22Rv1 (cell line): ENCODE results near the gene STK16.
A peak's percentile ranks its signal among the peaks of the same experiment; 100 is the strongest.

ENCODE experiments used
- H3K27ac ChIP-seq: fragments of 450-650 bp; 2 replicates; pipeline ENCODE4 v1.5.1; 2017
- ZFX ChIP-seq: fragments of 450-650 bp; IDR thresholded peaks from 2 replicates; pipeline ENCODE4 v1.6.1; 2017; ENCODE audit warnings: antibody characterized with exemption, borderline replicate concordance
- TF ChIP-seq, protein P1 (sequence below): fragments of 450-650 bp; IDR thresholded peaks from 2 replicates; pipeline ENCODE4 v1.5.1; 2017; ENCODE audit warnings: mild to moderate bottlenecking

Gene STK16

DNA sequence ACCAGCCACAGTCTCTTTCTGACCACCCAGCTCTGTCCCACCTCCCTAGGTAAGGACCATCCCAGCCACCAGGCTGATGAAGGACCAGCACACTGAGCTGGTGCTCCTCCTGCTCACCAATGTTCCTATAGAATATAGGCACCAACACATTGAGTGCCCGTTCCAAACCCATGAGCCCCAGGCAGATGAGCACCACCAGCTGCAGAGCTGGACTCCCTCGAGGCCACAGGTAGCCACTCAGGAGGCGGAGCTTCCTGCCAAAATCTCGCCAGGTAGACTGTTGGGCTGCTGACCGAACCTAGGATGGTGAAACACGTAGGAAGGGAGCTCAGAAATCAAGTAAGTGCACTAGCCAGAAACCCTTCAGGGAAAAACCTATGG is 28.8 kb upstream of the STK16 start:
- TF ChIP-seq, protein P1, sequence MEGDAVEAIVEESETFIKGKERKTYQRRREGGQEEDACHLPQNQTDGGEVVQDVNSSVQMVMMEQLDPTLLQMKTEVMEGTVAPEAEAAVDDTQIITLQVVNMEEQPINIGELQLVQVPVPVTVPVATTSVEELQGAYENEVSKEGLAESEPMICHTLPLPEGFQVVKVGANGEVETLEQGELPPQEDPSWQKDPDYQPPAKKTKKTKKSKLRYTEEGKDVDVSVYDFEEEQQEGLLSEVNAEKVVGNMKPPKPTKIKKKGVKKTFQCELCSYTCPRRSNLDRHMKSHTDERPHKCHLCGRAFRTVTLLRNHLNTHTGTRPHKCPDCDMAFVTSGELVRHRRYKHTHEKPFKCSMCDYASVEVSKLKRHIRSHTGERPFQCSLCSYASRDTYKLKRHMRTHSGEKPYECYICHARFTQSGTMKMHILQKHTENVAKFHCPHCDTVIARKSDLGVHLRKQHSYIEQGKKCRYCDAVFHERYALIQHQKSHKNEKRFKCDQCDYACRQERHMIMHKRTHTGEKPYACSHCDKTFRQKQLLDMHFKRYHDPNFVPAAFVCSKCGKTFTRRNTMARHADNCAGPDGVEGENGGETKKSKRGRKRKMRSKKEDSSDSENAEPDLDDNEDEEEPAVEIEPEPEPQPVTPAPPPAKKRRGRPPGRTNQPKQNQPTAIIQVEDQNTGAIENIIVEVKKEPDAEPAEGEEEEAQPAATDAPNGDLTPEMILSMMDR: no peak
- TF ChIP-seq ZFX: no peak
- H3K27ac ChIP-seq: peak overlapping the region; percentile 97

DNA sequence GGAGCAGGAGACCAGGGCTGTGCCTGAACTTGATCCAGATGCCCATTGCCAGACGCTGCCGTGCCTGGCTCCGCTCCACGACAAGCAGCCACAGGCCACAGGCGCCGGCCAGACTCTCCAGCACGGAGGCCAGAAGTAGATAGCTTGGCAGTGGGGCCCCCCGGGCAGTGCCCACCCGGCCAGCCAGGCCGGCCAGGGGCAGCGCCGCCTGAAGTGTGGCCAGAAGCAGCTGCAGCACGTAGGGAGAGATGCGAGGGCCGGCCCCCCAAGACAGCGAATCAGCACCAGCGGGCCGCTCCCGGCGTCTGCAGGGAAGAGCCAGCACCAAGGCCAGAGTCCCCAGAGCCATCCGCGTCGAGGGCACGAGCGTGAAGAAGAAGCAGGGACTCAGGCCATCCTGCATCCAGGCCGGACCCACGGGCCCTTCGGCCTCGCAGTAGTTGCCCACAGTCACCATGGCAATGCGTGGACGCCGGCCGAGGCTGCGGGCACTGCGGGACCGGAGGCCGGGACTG is 27.0 kb upstream of the STK16 start:
- peak overlapping the region; percentile 97 for H3K27ac ChIP-seq
- no peak for TF ChIP-seq ZFX
- TF ChIP-seq, protein P1: no peak; the same call in 1 of the 2 replicates

DNA sequence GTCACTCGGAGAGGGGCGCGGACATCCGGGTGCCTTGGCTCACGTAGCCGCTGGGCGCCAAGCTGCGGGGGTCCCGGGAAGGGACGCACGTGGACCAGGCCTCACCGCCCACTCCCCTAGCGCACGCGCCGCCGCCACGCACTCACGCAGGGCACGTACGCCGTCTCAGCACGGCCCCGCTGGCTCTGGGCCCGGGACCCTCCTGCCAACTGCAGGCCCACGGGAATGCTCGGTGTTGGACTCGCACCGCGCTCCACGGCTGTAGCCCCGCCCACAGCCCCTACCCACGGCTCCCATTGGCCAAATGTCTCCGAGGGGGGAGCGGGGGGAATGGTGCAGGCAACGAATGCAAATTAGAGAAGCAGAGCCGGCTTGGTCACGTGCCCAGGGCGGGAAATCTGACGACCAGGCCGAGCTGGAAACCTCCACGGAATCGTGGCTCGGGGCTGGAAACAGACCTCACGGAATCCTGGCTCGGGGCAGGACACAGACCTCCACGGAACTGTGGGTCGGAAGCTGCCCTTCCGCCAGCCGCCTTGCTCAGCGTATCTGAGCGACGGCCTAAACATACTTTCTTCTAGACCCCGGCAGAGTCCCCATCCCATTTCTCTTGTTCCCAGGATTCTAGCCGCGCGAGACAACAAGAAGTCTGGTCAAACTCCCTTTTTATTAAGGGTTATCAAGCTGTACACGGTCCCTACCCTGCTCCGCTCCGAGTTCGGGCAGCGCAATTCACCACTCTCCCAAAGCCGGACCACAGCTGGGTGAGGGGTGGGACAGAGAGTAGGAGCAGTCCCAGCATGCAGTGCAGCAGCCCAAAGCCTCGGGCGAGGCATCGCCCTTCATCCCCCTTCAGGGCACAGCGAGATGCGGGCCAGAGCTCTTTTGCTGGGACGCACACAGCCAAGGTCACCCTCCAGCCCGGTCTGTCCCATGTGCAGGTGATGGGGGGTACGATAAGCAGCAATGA is 26.3 kb upstream of the STK16 start, which contains the start of gene ABCB6:
TSS of gene ABCB6 (minus strand) at position 227 of the 970 bp plus-strand sequence. CDS start 285 bp downstream, outside the sequence.
- no peak for TF ChIP-seq ZFX
- peak within 1 kb of the TSS; percentile 97 for H3K27ac ChIP-seq

DNA sequence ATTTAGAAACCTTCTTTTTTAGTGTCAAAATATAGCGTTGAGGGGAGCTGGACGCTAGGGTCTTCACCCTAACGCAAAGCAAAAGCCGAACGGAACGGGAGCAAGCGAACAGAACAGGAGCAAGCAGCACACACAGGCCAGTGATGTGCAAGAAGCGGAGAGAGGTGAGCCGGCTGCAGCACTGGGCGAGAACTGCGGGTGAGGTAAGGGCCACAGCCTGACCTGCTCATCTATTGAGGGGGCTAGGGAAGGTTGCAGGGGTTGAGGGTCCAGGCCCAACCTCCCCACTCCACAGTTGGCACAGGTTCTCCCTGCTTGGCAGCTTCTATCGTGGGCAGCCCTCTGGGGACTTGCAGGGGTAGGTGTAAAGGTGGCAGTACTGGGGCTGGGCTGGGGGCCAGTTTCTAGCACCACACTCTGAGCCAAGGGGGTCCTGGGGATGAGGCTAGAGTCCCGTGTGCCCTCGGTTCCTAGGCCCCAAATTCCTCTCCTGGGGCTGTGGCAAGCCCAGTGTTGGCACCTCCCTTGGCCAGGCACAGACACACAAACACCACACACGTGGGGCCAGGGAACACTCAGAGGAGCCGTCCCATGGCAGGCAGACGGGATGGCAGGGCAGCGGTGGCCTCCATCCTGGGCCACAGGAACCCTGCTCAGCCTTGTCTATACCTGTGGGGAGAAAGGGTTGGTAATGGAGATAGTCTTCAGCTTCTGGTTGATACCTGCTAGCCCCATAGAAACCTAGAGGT is 25.3 kb upstream of the STK16 start:
- TF ChIP-seq ZFX: no peak
- TF ChIP-seq, protein P1: no peak
- peak overlapping the region; percentile 97 for H3K27ac ChIP-seq

DNA sequence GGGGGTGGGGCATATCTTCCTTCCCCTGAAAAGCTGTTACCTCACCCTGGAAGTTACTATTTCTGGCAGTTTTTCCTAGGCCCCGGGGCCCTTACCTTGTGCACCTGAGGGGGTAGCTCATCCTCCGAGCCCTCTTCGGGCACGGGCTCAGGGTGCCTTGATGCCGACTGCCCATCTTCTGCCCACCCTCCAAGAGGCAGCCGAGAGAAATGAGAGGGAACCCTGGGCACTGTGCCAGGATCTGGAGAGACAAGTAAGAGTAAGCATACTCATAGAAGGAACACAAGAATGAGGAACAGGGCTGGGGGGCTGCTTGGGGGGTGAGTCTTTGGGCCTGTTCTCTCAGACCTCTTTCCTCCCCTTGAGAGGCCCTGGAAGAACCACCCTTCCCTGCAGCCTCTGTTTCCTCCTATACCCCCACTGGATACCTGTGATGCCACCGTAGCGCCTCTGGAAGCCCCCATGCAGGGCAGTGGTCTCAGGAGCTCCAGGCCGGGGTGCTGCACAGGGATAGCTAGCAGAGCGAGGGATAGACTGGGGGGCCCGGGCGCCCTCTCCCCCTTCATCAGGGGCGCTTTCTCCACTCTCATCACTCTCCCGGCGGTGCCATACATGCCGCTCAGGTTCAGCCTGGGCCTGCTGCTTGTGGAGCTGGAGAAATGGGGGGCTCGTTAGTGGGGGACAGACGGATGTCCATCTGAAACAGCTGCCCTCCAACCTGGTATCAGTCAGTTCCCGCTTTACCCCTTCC is 24.5 kb upstream of the STK16 start:
- TF ChIP-seq, protein P1: no peak
- TF ChIP-seq ZFX: no peak
- H3K27ac ChIP-seq: 0 out of 2 replicates have a peak overlapping the region, but pooled peaks have one; percentile 12

DNA sequence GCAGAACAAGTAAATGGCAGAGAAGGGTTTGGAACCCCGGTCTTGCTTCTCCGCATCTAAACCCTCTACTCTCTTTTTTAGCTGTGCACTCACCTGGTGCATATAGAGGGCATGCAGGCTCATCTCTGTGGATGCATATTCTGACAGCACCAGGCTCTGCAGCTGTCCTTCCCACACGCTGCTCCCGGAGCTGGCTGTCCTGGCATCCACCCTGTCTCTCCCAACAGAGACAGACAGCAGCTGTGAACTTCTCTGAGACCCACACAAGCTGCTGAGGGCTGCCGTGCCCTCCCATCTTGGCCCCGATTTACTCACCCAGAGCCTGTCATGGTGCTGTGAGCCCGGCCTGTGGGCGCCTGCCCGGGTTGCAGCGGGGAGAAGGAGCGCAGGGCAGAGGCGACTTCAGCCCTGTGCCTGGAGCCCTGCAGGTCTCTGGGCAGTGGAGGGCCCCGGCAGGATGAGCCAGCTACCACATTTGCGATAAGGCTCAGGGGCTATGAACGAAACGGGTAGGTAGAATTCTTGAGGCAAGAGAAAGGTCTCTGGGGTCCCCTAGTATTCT is 23.2 kb upstream of the STK16 start:
- TF ChIP-seq, protein P1: no peak
- no peak for TF ChIP-seq ZFX
- H3K27ac ChIP-seq: 0 out of 2 replicates have a peak overlapping the region, but pooled peaks have one; percentile 12
